HG03139 (cell line): Measurements from ENCODE around the gene MYO15A.

Experiments
- ATAC-seq: cut with Tn5 transposase; IDR thresholded peaks from one replicate; pipeline ENCODE4 v1.9.1; 2021; ENCODE audit not compliant: unreplicated experiment

Gene MYO15A

GRCh38 chr17:18124345-18125126 lies 16.0 kb downstream of the MYO15A start:
- ATAC-seq, result no peak

- no peak for ATAC-seq
These were observed 20.5 kb downstream of the MYO15A start for GRCh38 chr17:18129041-18129502.

GRCh38 chr17:18132711-18133110 lies 24.2 kb downstream of the MYO15A start:
- ATAC-seq, result no peak

- ATAC-seq, result no peak
These were observed 27.8 kb downstream of the MYO15A start for GRCh38 chr17:18136357-18136756.

GRCh38 chr17:18138065-18138749 lies 29.7 kb downstream of the MYO15A start:
- ATAC-seq, result no peak

- ATAC-seq, result no peak
These were observed 30.5 kb downstream of the MYO15A start for GRCh38 chr17:18139092-18139491.

GRCh38 chr17:18139498-18139897 lies 30.9 kb downstream of the MYO15A start:
- no peak for ATAC-seq

GRCh38 chr17:18139949-18140348 lies 31.4 kb downstream of the MYO15A start:
- ATAC-seq, result no peak

GRCh38 chr17:18140648-18141047 lies 32.1 kb downstream of the MYO15A start:
- no peak for ATAC-seq

- no peak for ATAC-seq
These were observed 32.8 kb downstream of the MYO15A start for GRCh38 chr17:18141210-18141803.

GRCh38 chr17:18142417-18142816 lies 33.9 kb downstream of the MYO15A start:
- no peak for ATAC-seq

GRCh38 chr17:18143044-18143936 lies 34.7 kb downstream of the MYO15A start:
- ATAC-seq, result no peak

- ATAC-seq, result no peak
These were observed 35.7 kb downstream of the MYO15A start for GRCh38 chr17:18144261-18144660.

GRCh38 chr17:18144855-18145254 lies 36.3 kb downstream of the MYO15A start:
- no peak for ATAC-seq

GRCh38 chr17:18145811-18146210 lies 37.3 kb downstream of the MYO15A start:
- ATAC-seq, result no peak

GRCh38 chr17:18146259-18146658 lies 37.7 kb downstream of the MYO15A start:
- ATAC-seq, result no peak

GRCh38 chr17:18146980-18147379 lies 38.4 kb downstream of the MYO15A start:
- no peak for ATAC-seq

- ATAC-seq, result no peak
These were observed 40.0 kb downstream of the MYO15A start for GRCh38 chr17:18148586-18148985.

- ATAC-seq, result no peak
These were observed 42.7 kb downstream of the MYO15A start for GRCh38 chr17:18151290-18151689.

GRCh38 chr17:18155179-18155578 lies 46.6 kb downstream of the MYO15A start:
- ATAC-seq, result no peak
